Measurements from ENCODE around the gene CCDC86.

DNA sequence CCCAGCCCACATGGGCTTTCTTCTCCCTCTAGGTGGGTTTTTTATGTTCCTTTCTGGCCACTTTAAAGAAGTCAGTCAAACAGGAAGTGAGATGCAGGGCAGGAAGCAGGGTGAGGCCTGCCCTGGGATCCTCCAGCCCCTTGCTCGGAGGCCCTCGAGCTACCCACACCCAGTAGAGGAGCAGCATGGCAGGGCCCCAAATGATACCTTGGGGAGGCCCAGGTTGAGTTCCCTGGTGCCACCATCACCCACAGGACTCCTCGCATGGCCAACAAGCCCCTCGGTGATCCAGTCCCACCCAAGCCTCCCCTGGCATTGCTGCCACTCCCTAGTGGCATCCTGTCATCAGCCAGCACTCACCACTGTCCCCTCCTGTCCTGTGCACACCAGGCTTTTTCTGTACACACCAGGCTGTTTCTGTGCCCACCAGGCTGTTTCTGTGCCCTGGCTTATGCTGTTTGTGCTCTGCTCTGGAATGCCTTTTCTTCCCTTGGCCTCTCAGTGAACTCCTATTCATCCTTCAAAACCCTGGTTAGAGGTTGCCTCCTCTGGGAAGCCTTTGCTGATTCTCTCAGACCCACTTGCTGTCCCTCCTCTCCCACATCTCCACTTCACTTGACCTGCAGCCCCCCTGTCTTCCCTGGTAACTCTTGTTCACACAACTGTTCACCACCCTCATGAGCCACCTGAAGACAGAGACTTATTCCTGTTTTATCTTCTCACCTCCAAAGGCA lies 17.0 kb downstream of the CCDC86 start:
- TF ChIP-seq EZH2 (IDR thresholded peaks at IDR 0.05) (no peak), POLR2AphosphoS5 (IDR thresholded peaks at IDR 0.05; ENCODE audit: borderline replicate concordance, low read depth, low read length) (no peak), FOXP2 (optimal IDR thresholded peaks at IDR 0.05; ENCODE audit: control extremely low read depth, extremely low read length, insufficient read depth) (no peak)
